ENCODE measurements around the gene HCN4.

The HCN4 gene

DNA sequence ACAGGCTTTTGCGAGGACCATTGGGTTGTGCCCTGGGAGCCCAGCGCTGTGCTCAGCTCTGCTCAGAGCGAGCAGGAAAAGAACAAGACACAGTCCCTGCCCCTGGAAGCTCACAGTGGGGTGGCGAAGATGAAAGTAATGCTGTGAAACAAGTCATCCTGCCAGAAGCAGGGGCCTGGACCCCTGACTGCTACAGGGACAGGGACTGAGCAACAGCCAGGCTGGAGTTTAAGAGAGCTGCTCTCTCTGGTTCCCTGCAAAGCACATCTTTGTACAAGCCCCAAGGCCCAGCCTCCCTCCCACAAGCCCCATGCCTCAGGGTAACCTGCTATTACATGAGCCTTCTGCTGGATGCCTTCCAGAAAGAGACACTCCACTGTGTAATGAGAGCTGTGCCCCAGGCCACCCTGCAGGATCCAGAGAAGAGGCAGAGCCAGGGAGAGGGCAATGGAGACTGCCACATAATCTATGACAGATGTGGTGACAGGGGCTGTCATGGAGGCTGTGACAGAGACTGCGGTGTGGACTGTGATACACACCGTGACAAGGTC, 7.1 kb upstream of the HCN4 start:
- DNase-seq: peak; percentile 89 to 95

DNA sequence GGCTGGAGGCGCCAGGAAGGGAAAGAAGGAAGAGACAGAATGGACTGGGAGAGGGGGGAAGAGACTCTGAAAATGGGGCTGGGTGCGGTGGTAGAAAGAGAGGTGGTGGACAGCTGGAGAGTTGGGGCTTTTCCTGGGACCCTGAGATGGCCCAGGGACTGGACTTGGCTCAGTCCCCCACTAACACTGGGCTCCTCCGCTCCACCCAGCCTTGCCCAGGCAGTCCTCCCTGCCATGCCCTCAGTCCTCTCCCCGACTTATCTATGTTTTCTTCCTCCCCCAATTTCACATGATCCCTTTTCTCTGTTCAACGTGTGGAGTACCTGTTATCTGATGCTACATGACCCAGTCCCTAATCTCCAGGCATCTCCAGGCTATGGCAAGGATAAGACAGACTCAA, 6.3 kb upstream of the HCN4 start:
- DNase-seq: no peak

DNA sequence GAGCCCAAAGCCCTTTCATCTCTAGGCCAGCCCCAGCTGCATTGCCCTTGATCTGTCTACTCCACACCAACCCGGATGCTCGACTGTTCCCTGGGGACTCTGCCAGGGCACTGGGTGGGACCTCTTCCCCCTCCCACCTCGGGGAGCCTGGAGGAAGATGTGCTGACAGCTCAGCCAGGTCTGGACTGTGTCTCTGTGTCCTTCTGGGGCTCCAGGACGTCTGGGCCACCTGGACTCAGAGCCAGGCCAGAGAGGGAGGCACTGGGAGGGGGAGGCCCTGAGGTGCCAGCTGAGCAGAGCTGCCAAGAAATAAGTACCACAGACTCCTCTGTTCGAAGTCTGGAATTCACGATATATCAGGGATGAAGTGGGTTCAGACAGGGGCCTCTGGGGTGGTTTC, 5.8 kb upstream of the HCN4 start:
- DNase-seq: no peak

DNA sequence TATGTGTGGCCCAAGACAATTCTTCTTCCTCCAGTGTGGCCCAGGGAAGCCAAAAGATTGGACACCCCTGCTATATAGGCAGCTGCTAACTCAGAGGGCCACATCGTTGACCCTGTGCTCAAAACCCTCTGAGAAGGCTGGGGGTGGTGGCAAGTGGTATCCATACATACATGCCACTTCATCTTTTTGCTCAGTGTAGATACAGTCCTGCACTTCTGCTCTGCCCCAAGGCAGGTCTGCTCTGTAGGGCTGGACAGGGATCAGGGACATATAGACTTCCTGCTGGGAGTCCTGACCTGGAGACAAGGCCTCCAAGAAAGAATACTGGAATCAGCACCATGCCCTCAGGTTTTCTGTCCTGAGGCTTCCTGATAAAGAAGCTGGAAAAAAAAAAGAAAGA, 4.5 kb upstream of the HCN4 start:
- DNase-seq: no peak

DNA sequence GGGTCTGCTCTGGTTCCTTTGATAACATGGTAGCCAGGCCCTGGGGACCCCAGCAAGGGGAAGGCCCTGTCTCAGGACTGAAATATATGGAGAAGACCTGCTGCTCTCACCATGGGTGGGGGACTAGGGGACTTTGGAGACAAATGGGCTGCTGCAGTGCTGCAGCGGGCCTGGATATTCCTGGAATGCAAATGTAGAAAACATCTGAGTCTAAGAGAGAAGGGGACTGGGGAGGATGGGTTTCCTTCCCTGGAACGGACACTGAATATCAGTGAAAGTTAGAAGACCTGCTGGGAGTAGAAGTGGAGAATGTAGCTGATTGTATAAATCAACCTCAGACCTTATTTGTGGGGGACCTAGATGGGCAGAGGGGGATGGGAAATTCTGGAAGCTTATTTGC, 3.1 kb upstream of the HCN4 start:
- no peak for DNase-seq

DNA sequence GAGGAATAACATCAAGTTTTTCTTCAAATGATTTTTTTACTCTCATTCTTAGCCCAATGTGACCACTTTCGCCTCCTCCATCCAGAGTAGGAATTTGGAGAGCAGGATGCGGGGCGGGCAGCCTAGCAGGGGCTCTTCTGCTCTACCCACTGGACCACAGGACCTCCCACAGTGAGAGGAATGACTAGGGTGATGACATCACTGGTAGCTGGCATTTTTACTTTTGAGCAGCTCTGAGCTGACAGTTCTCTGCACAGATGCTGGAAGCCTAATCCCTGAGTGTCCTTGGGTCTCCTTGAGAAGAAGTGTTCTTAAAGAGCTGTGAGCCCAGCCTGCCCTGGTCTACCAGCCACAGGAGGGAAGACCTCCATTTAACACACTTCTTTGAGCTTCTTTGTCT, 1.4 kb upstream of the HCN4 start:
- DNase-seq: no peak

DNA sequence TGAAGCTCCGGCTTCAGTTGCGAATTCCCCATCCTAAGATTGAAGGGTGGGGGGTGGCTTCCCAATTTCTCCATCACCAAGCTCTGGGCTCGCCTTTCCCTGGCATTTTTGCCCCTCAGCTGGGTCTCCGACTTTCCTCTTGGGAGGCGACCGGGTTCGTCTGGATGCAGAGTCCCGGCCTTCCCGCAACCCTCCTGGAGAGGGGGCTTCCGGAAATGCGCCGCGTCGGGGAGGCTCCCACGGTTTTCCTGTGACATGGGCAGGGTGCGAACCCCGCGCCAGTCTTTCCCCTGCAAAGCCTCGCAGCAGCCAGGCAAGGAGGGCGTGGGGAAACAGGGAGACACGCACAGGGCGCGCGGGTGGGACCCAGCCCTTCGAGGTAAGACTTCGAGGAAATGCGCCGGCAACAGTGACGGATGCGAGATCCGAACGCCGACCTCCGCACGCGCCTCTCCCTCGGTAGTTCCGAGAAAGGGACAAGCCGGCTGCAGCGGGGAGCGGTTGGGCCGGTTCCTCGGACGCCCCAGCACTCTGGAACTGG, 466 bp upstream of the HCN4 start:
- DNase-seq: no peak

DNA sequence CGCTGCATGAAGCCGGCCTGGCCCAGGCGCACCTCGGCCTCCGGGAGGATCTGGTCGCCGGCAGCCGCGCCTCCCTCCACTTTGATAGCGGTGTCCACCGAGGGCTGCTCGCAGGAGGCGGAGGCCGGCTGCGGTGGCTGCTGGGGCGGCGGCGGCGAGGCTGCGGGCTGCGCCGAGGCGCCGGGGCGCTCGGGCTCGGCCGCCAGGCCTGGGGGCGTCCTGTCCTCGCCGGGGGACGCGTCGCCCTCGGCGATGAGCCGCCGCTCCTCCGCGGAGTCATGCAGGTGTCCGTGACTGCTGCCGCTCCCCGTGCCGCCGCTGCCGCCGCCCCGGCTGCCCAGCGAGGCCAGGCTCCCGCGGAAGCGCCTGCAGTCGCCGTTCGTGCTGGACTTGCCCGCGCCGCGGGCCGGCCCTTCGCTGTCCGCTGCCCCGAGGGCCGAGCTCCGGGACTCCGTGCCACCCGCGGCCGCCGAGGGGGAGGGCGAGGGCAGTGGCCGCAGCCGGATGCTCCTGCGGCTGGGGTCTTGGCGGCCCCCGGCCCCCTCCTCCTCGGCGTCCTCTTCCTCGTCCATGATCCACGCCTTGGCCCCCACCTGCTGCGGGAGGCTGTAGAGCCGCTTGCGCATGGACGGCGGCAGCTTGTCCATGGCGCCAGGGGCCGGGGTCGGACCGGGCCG, 996 bp downstream of the HCN4 start:
- DNase-seq: no peak

DNA sequence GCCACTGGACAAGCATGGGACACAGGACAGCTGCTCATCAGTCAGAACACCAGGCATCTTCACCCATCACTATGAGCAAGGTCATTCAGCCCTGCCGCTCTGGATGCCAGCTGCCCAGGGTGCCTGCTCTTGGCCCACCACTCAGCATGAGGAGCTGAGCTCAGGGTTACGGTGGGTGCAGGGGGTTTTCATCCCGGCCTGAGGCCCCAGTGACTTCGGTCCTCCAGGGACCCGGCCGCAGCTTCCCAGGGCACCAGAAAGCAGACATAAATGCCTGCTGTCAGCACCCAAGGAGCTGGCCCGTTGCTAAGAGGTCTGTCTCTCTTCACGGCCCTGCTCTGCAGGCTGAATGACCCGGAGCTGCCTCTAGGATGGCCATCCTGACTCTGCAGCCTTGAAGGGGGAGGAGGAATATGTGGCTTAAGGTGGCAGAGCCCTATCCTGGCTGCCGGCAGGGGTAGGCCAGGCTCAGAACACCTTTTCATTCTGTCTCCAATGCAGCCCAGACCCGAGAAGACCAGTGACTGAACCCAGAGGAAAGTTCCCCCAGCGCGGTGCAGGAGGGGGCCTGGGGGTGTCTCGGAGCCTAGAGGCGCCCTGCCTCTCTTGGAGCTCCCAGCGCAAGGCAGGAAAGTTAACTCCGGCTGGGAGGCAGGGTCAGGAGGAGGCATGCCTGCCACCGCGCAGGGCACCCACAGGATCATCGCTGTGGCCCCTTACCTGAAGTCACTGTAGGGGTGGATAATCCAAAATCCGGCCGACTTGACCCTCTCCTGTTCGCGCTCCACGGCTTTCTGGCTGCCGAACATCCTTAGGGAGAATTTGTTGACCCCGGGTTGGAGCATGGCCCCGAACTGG, 1.8 kb downstream of the HCN4 start:
- no peak for DNase-seq

DNA sequence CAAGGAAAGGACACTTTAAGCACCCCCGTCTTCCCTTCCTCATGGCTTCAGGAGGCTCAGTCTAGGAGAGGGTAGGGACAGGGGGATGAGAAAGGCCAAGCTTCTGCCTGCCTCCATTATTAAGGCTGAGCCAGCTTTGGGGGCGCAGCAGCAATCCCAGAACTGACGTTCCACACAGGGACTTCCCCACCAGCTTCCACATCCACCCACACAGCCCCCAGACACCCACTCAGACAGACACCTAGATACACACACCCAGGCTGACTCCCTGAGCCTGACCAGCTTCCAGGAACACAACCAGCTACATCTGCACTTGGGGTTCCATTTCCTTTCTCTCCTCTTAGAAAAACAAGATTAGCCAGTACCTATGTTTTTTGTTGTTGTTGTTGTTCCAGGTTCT, 4.7 kb downstream of the HCN4 start:
- no peak for DNase-seq

DNA sequence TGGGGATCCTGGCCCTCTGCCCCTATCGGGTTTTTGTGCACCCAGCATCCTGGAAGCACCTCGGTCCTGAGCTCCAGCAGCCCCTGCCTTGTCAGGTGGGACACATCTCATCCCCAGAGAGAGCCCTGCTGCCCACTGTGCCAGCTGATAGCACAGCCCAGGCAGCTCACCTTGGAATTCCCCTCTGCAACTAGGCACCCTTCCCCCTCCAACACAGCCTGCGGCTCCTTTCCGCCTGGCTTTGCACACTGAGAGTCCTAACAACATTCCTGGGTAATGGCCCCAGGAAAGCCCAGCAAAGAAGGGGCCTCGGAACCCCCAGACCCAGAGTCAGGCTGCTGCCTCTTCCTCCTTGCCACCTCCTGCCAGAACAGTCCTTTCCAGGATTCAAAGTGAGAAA, 5.9 kb downstream of the HCN4 start:
- no peak for DNase-seq

DNA sequence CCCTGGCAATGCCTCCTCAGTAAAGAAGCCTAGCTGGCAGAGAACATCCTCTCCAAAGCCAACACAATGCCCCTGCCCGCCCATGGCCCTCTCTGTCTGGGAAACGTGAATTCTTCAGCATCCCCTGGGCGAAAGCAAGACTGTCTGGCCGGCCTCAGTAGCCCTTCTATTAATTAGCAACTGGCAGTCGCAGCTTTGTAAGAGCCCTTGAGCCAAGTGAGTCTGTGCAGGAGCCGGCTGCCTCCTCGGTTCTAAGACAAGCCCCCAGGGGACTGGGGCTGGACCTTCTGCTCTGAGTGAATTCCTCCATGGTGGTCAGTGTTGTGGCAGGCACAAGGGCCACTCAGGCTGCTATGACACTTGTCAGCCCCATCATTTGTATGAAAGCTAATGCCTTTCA, 7.4 kb downstream of the HCN4 start:
- no peak for DNase-seq

DNA sequence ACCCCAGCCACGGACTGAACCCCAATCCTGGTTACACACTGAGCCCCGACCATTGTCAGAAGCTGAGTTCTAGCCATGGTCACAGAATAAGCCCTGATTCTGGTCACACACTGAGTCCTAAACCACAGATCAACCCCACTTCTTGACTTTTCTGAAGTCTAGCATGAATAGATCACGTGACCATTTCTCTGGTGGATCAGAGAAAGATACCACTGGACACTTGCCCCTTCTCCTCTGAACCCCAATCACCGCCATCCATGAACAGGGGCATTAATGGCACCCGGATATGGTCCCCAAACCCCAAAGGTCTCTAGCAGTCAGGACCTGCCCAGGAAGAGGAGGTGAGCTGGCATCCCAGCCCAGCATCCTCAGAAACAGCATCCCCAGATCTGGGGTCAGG, 9.1 kb downstream of the HCN4 start:
- DNase-seq: no peak

DNA sequence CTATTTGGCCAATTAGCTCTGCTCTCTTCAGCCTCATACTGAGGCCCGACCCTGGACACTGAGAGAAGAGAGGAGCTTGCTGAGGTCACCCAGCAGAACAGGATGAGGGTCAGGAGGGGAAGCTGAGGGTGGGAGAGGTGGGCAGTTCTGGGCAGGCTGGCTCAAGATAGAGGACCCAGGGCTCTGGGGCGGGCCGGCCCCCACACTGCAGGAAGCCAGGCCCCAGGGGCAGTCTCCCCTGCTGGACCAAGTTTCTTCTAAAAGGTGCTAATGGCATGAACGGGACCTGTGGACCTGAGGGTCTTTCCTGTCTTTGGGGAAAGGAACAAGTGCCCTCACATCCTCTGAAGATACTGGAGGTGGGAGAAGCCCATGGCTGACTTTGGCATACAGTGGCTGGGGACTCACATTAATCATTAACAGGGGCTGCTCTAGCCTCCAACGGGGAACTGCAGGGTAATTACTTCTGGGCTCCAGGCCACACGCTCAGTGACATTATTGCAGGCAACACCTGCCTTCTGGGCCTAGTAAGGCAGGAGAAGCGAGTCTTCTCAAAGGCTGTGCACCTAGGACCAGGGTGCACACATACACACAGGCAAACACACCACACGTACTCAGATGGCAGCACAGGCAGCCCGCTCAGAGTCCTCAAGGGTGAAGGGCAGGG, 10.6 kb downstream of the HCN4 start:
- DNase-seq: peak; percentile 88 to 97

DNA sequence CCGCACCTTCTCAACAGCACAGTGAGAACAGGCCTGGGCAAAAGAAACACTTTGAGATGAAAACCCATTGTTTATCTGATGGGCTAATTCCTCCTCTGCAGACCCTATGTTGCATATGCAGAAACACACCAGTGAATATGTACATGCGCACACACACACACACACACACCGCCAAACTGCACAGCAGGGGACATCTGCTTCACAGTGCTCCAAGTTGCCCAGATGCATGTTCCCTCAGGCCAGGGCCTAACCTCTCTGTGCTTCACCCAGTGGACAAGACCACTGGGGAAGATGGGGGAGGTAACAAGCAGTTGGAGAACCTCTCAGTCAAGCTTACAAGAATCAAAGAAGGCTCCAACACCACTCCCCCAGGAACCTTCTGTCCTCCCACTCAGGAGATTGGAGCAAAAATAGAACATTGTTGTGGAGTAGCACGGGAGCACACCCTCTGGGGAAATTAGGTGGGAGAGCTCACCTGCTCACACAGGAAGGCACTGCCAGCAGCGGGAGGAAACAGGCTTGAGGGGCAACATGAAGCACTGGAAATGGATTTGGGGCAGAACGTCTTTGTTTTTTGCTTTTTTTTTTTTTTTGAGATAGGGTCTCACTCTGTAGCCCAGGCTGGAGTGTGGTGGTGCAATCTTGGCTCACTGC, 13.0 kb downstream of the HCN4 start:
- DNase-seq: peak in 1 of 2 experiments; percentile 42

DNA sequence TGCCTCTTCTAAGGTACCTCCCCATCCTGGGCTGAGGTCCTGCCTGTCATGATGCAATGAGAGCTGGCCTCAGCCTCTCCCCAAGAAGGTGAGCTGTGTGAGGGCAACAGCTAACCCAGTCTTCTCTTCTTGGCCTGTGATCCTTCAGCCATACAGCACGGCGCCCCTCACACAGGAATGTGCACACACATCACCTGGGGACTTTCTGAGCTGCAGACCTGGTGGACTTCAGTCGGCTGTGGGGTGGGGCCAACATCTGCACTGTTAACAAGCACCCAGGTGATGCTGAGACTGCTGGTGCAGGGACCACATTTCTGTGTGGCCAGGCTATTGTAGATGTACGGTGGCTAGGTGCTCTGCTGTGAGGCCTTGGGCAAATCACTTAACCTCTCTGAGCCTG, 14.5 kb downstream of the HCN4 start:
- DNase-seq: no peak

DNA sequence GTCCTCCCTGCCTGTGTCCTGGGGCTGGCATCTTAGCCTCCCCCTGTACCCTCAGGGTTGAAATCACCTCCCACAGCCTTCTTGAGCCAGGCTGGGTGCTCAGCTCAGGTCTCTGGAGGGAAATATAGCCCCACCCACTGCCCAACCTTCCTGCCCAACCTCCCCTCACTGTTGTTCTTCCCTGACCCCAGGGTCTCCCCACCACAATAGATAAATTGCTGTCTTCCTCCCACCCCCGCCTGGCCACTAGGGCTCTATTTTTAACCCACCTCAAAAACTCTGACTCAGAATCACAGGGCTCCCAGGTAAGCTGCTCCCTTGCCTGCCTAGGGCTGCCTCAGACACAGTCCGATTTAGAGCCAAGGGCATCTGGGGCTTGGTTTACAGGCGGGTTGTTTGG, 15.0 kb downstream of the HCN4 start:
- no peak for DNase-seq

DNA sequence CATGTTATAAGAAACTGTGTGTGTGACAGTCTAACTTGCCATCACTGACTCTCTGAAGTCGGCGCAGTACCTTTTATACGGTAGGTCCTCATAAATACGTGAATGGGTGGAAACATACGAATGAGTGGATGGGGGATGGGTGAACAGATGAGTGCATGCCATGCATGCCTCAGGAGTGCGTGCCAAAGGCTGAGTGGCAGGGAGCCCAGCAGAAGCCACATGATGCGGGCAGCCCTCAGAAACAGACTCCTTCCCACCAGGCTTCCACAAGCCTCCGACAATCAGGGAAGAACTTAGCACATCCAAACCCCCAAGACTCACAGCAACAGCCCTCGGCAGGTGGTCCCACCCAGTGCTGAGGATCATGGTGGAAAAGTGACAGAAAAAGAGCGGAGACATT, 16.7 kb downstream of the HCN4 start:
- no peak for DNase-seq

DNA sequence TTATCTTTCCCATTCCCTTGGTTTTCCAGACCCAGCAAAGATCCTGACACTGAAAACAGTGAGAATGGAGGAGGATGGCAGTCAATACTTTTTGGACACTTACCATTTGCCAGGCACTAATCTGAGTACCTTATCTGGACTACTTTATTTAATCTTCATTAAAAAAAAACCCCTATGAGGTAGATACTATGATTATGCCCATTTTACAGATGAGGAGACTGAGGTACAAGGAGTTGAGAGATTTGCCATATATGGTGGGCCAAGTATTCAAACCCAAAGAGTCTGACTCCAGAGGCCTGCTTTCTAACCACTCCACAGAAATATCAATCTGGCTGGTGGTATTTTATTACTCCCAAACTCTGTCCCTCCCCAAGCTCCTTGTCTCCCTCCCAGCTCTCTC, 19.6 kb downstream of the HCN4 start:
- DNase-seq: no peak

DNA sequence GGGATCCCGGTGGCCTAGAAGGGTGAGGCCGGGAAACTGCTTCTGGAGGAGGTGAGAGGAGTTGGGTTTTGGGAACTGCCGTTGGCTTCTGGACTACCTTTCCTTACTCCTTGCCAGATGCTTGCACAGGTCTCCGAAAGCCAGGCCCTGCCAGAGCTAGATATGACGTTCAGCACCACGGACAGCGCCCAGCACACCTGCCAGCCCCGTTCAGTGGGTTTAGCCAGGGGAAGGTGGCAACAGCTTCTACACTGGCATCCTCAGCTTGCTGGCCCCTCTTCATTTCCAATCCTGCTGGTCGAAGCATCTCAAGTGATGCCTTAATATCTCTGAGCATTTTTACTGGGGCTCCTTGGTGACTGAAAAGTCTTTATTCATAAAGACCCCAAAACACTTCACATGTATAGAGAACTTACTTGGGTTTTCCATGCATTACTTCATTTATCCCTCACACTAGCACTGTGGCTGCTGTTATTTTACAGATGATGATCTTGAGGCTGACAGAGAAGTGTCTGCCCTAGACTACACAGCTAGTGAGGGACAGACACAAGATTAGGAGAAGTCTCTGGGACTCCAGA, 21.9 kb downstream of the HCN4 start:
- no peak for DNase-seq

DNA sequence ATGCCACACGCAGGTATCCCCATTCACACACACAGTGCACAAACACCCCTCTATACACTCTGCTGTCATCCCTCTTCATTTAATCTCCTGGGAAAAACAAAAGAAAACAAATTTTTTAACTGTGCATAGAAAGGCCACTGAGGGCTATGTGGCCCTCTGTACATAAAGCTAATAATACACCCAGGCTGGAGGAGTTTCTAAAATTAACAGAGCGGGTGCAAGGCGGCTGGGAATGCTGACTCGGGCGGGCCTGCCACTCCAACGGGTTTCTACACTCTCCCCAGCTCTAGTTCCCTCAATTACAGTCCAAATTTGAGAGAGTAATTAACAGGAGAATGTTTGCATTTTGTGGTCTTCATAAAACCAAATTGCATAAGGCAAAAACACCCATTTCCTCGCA, 23.1 kb downstream of the HCN4 start:
- peak; percentile 93 to 99 for DNase-seq

DNA sequence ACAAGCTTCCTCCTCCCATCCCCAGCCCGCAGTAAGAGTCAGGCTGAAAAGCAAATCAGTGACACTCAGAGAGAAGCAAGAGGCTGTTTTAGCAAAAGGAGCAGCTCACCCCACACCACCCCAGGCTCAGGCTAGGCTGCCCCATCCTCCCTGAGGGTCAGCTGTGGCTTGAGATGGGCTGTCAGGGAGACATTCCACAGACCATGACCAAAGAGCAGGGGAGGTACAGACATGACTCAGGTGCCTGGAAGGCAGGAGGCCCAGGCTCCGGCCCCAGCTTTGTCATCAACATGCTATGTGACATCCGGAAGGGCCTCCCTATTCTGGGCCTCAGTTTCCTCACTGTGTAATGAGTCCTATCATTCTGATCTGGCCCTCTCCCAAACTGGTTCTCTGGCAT, 24.7 kb downstream of the HCN4 start:
- DNase-seq: no peak

Measured in NCI-H2081 (cell line).